Measurements from ENCODE around the gene FBXL4.

The FBXL4 gene

GRCh38 chr6:98949589-98949988, 1.8 kb upstream of the FBXL4 start:
- TF ChIP-seq CREB1 (IDR thresholded peaks at IDR 0.05; ENCODE audit: low read depth), result no peak

GRCh38 chr6:98946879-98947410, 801 bp downstream of the FBXL4 start:
- TF ChIP-seq YY1 (IDR thresholded peaks at IDR 0.05; ENCODE audit: low read depth) (no peak), TEAD4 (IDR thresholded peaks at IDR 0.05) (no peak), USF1 (IDR thresholded peaks at IDR 0.05) (no peak), RAD21 (IDR thresholded peaks at IDR 0.05; ENCODE audit: low read depth) (no peak), MAX (IDR thresholded peaks at IDR 0.05) (no peak), REST (IDR thresholded peaks at IDR 0.05; ENCODE audit: low read depth) (no peak), NFIC (IDR thresholded peaks at IDR 0.05) (peak; percentile 36; the same call in 1 of the 2 replicates)

GRCh38 chr6:98946266-98946878, 1.4 kb downstream of the FBXL4 start:
- TF ChIP-seq USF1 (IDR thresholded peaks at IDR 0.05) (no peak), TCF12 (IDR thresholded peaks at IDR 0.05; ENCODE audit: low read depth) (no peak), CREB1 (IDR thresholded peaks at IDR 0.05; ENCODE audit: low read depth) (no peak), YY1 (IDR thresholded peaks at IDR 0.05; ENCODE audit: low read depth) (no peak), REST (IDR thresholded peaks at IDR 0.05; ENCODE audit: low read depth) (no peak)

- TF ChIP-seq TEAD4 (IDR thresholded peaks at IDR 0.05) (no peak), CREB1 (IDR thresholded peaks at IDR 0.05; ENCODE audit: low read depth) (no peak), YY1 (IDR thresholded peaks at IDR 0.05; ENCODE audit: low read depth) (no peak), TAF1 (IDR thresholded peaks at IDR 0.05; ENCODE audit: low read depth) (no peak), CEBPB (IDR thresholded peaks at IDR 0.05) (no peak), RAD21 (IDR thresholded peaks at IDR 0.05; ENCODE audit: low read depth) (no peak), EP300 (IDR thresholded peaks at IDR 0.05; ENCODE audit: borderline replicate concordance) (no peak), REST (IDR thresholded peaks at IDR 0.05; ENCODE audit: low read depth) (no peak), TCF12 (IDR thresholded peaks at IDR 0.05; ENCODE audit: low read depth) (no peak), FOXM1 (IDR thresholded peaks at IDR 0.05; ENCODE audit: borderline replicate concordance, low read depth) (no peak), NFIC (IDR thresholded peaks at IDR 0.05) (no peak), EGR1 (IDR thresholded peaks at IDR 0.05) (no peak), MAX (IDR thresholded peaks at IDR 0.05) (no peak), USF1 (IDR thresholded peaks at IDR 0.05) (no peak), ZBTB7A (IDR thresholded peaks at IDR 0.05; ENCODE audit: low read depth) (no peak)
Observed at GRCh38 chr6:98945311-98946115, 2.2 kb downstream of the FBXL4 start.

All from Ishikawa (cell line).